Measurements from ENCODE around the gene C13orf46.

The C13orf46 gene

GRCh38 chr13:113976711-113977684, 3.1 kb upstream of the C13orf46 start:
- no peak overlapping the region for H3K4me3 ChIP-seq
- in situ Hi-C loops (cut with MboI; ENCODE audit: low sequenced_read_pairs) = no loop called here
- DNase-seq (ENCODE audit: low spot score in 2 of 2) = no peak
- H3K36me3 ChIP-seq (replicated peaks) = no peaks in the 10 kb centered on the region
- H3K4me1 ChIP-seq = no peaks in the 10 kb centered on the region
- H3K27me3 ChIP-seq (ENCODE audit: low read depth) = no peaks in the 10 kb centered on the region
- no peaks in the 10 kb centered on the region for H3K9me3 ChIP-seq

DNA sequence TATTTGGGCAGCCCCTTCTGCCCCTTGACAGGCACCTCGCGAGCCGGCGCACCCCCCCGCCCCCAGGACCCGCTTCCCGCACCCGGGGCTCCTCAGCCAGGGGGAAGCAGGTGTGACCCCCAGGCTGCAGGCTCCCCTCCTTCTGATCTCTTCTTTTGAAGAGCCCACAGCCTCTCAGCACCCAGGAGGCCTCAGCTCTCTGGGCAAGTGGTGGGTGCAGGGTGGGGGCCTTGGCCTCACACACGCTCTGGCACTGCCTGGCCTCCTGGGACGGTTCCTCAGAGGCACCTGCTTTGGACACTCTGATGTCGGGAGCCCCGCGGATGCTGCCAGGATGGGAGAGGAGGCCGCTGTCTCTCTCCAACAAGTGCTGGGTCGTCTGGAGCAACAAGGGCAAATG, 1.5 kb upstream of the C13orf46 start:
- Histone ChIP-seq H3K36me3 (replicated peaks) (no peaks in the 10 kb centered on the region), H3K4me3 (no peak overlapping the region)
- in situ Hi-C loops (cut with MboI; ENCODE audit: low sequenced_read_pairs) = no loop called here

DNA sequence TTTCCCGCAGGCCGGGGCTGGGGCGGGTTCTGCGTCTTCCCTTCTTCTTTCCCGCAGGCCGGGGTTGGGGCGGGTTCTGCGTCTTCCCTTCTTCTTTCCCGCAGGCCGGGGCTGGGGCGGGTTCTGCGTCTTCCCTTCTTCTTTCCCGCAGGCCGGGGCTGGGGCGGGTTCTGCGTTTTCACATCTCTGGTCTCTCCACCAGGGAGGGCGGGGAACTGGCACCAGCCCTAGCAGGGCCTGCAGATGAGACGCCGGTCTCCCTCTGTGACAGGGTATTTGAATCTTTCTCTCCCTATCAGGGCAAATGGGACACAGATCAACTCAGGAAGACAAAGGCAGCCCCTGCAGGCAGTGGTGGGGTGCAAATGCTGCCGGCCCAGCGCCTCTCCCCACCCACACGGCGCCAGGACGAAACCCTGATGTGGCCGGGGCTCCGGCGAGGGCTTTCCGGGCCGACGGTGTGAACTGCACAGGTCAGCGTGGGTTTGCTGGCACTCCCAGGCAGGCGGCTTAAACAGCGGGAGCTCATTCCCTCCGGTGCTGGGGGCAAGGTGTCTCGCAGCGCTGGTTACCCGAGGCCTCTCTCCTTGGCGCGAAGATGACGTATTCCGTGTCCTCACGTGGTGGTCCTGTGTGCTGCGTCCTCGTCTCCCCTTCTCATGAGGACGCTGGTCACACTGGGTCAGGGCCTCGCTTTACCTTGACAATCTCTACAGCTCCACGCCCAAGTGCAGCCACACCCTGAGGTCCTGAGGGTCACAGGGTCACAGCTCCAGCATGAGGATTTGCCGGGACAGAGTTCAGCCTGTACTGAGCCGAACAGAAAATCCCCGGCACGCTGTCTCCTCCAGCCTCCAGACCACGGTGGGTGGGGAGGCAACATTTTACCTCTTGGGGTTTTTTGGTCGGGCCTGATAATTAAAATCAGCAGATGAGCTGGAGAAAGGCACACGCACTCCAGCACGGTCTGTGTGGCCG, 717 bp upstream of the C13orf46 start:
- H3K36me3 ChIP-seq (replicated peaks) = no peaks in the 10 kb centered on the region
- no peaks in the 10 kb centered on the region for H3K27me3 ChIP-seq (ENCODE audit: low read depth)
- DNase-seq (ENCODE audit: low spot score in 2 of 2) = no peak
- H3K4me3 ChIP-seq = no peak overlapping the region
- no peaks in the 10 kb centered on the region for H3K9me3 ChIP-seq
- in situ Hi-C loops (cut with MboI; ENCODE audit: low sequenced_read_pairs) = no loop called here
- no peaks in the 10 kb centered on the region for H3K4me1 ChIP-seq

More for the DNA sequence above, 1.5 kb upstream of the C13orf46 start:
- Histone ChIP-seq H3K9me3 (no peaks in the 10 kb centered on the region), H3K27me3 (ENCODE audit: low read depth) (no peaks in the 10 kb centered on the region), H3K4me1 (no peaks in the 10 kb centered on the region)
- no peak for DNase-seq (ENCODE audit: low spot score in 2 of 2)

DNA sequence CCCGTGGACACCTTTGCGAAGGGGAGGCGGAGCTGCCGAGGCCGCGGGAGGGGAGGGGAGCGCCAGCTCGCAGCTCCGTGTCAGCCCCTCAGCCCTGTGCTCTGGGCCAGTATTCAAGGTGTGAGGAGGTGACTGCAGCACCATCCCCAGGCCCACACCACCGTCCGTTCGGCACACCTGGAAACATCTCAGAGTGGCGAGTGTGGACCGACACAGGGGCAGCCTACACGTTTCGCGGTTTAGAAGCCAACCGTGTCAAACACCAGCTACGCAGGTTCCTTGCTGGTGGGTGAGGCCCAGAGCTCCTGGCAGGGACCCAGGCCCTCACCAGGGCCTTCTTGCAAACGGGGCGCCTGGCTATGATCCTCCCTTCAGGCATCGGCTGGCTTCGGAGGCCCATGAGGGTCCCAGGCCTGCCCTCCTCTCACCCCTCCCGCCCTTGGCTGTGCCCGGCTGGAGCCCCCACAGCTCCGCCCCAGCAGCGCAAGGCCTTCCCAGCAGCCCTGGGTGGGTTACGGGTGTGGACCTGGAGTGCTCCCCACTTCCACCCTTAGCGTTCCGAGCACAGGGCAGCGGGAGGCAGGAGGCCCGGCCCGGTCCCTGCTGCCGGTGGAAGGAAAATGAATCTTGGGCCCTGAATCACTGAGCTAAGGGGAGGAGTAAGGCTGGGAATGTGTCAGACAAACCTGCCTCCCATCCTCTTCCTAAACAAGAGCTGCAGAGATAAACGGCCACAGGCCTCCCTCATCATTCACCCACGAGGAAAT, 1.2 kb downstream of the C13orf46 start:
- Histone ChIP-seq H3K36me3 (replicated peaks) (no peaks in the 10 kb centered on the region), H3K4me3 (no peak overlapping the region), H3K9me3 (no peaks in the 10 kb centered on the region), H3K27me3 (ENCODE audit: low read depth) (no peaks in the 10 kb centered on the region), H3K4me1 (no peaks in the 10 kb centered on the region)
- in situ Hi-C loops (cut with MboI; ENCODE audit: low sequenced_read_pairs) = no loop called here
- no peak for DNase-seq (ENCODE audit: low spot score in 2 of 2)

DNA sequence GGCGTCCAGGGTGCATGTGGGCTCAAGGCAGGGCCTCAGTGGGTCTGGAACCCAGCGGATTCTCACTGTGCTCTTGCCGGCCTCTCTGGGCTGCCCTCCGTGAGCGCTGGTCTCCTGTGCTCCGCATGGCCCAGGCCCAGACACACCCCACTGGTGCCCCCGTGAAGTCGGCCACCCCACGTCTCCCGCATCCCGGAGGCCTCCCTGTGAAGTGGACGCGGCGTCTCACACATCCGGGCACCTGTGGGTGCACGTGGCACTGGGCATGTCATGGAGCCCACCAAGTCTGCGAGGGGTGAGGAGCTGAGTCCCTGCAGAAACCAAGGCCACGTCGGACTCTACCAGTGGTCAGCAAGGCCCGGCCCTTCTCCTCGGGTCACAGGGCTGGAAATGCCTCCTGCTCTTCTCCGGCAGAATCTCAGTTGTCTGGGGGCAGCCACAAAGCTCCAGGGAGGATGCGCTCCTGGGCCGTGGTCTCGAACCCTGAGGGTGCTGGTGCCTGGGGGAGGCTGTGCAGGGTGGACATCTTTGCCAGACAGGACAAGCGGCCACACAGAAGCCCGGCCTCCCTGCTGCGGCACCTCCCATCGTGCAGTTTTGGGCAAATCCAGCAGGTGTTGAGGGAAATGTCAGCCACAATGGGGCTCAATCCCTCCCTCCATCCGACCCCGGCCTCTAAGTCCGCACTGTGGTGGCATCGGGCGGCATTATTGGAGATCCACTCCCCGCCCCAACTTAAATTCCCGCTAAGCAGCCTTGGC, 2.2 kb downstream of the C13orf46 start:
- Histone ChIP-seq H3K9me3 (no peaks in the 10 kb centered on the region), H3K4me1 (no peaks in the 10 kb centered on the region), H3K27me3 (ENCODE audit: low read depth) (no peaks in the 10 kb centered on the region), H3K4me3 (no peak overlapping the region), H3K36me3 (replicated peaks) (no peaks in the 10 kb centered on the region)
- no peak for DNase-seq (ENCODE audit: low spot score in 2 of 2)
- in situ Hi-C loops (cut with MboI; ENCODE audit: low sequenced_read_pairs) = no loop called here

- in situ Hi-C loops (cut with MboI; ENCODE audit: low sequenced_read_pairs) = no loop called here
- no peaks in the 10 kb centered on the region for H3K4me1 ChIP-seq
These were observed 2.9 kb downstream of the C13orf46 start for GRCh38 chr13:113970810-113971470.

GRCh38 chr13:113969973-113970611, 3.8 kb downstream of the C13orf46 start:
- H3K4me3 ChIP-seq = no peak overlapping the region
- no peaks in the 10 kb centered on the region for H3K27me3 ChIP-seq (ENCODE audit: low read depth)
- no peak for DNase-seq (ENCODE audit: low spot score in 2 of 2)
- H3K4me1 ChIP-seq = no peaks in the 10 kb centered on the region
- H3K9me3 ChIP-seq = no peaks in the 10 kb centered on the region
- H3K36me3 ChIP-seq (replicated peaks) = no peaks in the 10 kb centered on the region
- in situ Hi-C loops (cut with MboI; ENCODE audit: low sequenced_read_pairs) = no loop called here

More at GRCh38 chr13:113970810-113971470, 2.9 kb downstream of the C13orf46 start:
- Histone ChIP-seq H3K36me3 (replicated peaks) (no peaks in the 10 kb centered on the region), H3K4me3 (no peak overlapping the region), H3K27me3 (ENCODE audit: low read depth) (no peaks in the 10 kb centered on the region), H3K9me3 (no peaks in the 10 kb centered on the region)
- DNase-seq (ENCODE audit: low spot score in 2 of 2) = no peak

DNA sequence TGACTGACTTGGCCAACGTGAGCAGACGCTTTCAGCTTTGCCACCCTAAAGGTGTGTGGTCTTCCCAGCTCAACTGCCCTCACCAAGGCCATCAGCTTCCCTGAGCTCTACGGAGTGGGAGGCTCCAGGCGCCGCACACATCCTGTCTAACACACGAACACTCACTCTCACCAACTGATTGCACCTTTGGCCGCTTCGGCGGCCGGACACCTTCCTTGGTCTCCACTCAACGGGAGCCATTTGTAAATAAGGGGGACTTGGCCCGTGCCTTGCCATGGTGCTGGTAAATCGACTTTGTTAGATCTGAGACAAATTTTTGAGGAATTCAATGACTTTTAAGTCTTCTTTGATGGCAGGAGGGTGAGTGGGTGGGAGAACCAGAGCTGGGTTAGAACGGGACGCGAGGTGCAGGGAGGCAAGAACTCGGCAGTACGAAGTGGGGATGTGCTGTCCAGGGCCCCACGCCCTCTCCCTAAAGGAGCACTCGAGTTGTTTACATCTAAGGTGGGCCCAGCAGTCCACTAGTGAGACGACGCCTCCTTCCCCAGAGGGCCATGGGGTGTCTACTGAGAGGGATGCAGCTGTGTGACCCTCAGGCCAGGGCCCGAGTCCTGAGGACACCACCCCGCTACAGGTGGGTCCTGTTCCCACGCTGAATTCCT, 4.4 kb downstream of the C13orf46 start:
- no peak for DNase-seq (ENCODE audit: low spot score in 2 of 2)
- no peaks in the 10 kb centered on the region for H3K9me3 ChIP-seq
- H3K4me1 ChIP-seq = no peaks in the 10 kb centered on the region
- in situ Hi-C loops (cut with MboI; ENCODE audit: low sequenced_read_pairs) = no loop called here
- no peaks in the 10 kb centered on the region for H3K27me3 ChIP-seq (ENCODE audit: low read depth)
- no peak overlapping the region for H3K4me3 ChIP-seq
- no peaks in the 10 kb centered on the region for H3K36me3 ChIP-seq (replicated peaks)

DNA sequence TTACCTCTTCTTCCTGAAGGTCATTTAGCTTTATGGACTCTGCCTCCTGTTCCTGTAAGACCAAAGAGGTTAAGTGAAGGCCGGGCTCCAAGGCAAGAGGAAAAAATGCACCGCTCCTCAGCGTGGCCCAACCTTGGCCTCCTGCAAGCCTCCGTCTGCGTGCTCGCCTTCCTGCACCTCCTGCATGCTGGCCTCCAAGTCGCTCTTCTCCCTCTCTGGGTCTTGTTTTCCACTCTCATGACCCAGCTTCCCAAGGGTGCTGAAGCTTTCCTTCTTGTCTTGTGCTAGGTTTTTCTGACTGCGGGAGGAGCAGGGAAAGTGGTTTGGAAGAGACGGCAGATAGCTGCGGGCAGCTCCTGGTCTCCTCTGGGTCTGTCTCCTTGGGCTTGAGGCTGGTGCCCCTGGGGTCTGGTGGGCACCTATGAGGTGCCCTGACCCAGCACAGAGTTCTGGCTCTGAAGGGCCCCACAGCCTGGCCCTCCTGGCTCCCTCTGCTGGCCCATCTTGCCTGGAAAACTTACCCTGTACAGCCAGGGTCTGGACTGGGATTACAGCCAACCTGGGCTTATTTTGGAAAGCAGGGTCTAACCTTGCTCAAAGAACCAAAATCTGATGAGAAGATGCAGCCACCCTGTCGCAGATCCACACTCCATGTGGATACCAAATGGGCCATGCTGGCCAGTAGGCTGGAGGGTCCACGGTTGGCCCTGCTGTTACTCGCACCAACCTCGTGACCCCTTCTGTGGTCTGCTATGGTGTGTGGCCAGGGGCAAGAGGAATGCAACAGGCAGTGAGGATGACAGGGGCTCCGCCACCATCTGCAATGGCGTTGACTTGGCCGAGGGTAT, 5.2 kb downstream of the C13orf46 start:
- no peaks in the 10 kb centered on the region for H3K9me3 ChIP-seq
- in situ Hi-C loops (cut with MboI; ENCODE audit: low sequenced_read_pairs) = no loop called here
- no peaks in the 10 kb centered on the region for H3K4me1 ChIP-seq
- no peaks in the 10 kb centered on the region for H3K36me3 ChIP-seq (replicated peaks)
- DNase-seq (ENCODE audit: low spot score in 2 of 2) = no peak
- no peak overlapping the region for H3K4me3 ChIP-seq
- no peaks in the 10 kb centered on the region for H3K27me3 ChIP-seq (ENCODE audit: low read depth)

DNA sequence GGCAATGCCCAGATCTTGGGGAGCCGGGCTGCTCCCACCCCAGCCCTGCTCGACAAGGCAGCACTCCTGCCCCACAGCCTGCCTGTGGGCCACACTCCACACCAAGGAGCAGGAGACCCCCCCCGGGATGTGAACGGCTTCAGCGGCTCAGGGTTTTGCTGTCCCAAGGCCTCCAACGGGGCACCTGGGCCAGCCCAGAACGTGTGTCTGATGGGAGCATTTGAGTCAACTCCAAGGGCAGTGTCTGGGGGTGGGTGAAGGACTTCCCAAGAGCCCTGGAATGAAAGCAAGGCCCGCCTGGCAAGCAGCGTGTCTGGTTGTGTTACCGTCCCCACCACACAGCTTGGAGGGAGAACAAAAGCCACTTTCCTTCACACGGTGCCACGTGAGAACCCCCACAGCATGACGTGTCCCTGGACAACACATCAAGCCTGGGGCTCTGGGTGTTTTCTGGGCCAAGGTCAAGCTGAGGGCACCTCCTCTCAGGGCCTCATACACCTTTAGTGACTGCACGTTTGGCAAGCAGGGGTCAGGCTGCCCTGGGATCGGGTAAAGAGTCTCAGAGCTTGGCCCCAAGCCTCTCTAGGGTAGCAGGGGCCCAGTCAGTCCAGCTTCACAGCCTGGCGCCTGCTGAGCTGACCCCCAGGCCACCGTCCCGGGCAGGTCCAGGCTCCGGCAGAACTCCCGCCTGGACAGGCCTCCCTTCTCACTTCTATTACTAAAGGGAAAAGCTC, 6.0 kb downstream of the C13orf46 start:
- in situ Hi-C loops (cut with MboI; ENCODE audit: low sequenced_read_pairs) = no loop called here
- Histone ChIP-seq H3K27me3 (ENCODE audit: low read depth) (no peaks in the 10 kb centered on the region), H3K4me1 (no peaks in the 10 kb centered on the region), H3K36me3 (replicated peaks) (no peaks in the 10 kb centered on the region), H3K4me3 (no peak overlapping the region), H3K9me3 (no peaks in the 10 kb centered on the region)
- DNase-seq (ENCODE audit: low spot score in 2 of 2) = no peak

Measured in HAP-1 (cell line).